Ovary (tissue), 3 donors: ENCODE results near the gene ROBO3.

Source experiments
- POLR2A ChIP-seq: fragments of 450-650 bp; IDR thresholded peaks from one replicate; pipeline ENCODE4 v1.6.1; 2017; ENCODE audit warnings: antibody characterized with exemption, mild to moderate bottlenecking, moderate library complexity
- TF ChIP-seq, protein P1 (sequence below), 3 donors: fragments of 450-650 bp in 2 of 3; fragments of 200-600 bp in 1 of 3; IDR thresholded peaks; one replicate each; pipeline versions ENCODE4 v1.5.1 to v1.8.0; 2016 to 2022; ENCODE audit warnings: antibody characterized with exemption in 3 of 3, mild to moderate bottlenecking in 1 of 3
- donor health status: DM: no; HTN: no; CAD: no.

DNA sequence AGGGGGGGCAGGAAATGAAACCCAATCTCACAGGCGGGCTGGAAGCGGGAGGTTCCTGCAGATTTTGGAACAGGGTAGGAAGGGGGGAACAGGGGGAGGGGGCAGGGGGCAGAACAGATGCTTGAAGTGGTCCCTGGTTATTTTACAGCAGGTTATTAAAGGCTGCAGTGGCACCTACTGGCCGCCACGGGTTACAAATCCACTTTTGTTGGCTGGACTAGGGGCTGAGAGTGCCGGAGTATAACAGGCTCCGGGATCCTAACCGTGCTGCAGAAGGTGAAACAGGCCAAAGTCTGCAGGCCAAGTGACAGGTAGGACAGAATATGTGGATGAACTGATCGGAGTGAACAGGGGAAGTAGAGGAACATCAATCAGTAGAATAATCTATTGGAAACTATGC lies 2.5 kb downstream of the ROBO3 start:
- TF ChIP-seq, protein P1, sequence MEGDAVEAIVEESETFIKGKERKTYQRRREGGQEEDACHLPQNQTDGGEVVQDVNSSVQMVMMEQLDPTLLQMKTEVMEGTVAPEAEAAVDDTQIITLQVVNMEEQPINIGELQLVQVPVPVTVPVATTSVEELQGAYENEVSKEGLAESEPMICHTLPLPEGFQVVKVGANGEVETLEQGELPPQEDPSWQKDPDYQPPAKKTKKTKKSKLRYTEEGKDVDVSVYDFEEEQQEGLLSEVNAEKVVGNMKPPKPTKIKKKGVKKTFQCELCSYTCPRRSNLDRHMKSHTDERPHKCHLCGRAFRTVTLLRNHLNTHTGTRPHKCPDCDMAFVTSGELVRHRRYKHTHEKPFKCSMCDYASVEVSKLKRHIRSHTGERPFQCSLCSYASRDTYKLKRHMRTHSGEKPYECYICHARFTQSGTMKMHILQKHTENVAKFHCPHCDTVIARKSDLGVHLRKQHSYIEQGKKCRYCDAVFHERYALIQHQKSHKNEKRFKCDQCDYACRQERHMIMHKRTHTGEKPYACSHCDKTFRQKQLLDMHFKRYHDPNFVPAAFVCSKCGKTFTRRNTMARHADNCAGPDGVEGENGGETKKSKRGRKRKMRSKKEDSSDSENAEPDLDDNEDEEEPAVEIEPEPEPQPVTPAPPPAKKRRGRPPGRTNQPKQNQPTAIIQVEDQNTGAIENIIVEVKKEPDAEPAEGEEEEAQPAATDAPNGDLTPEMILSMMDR (IDR thresholded peaks at IDR 0.05) = no peak
- no peak for TF ChIP-seq POLR2A
